HFFc6 (cell line): ENCODE results near the gene ULK4. TPM values are rescaled to one million over a fixed set of nuclear protein-coding genes. Genes with fewer than 3 reads are reported as not detected.
A peak's percentile ranks its signal among the peaks of the same experiment; 100 is the strongest.

Experiments used
- DNase-seq: peaks from one replicate; pipeline ENCODE4 v3.0.0-alpha.2; 2018
- H3K27ac Mint-ChIP-seq: 2 replicates; pipeline ENCODE4 v1.8.0; 2020; ENCODE audit warnings: mild to moderate bottlenecking, mixed read lengths
- H3K27me3 Mint-ChIP-seq: 2 replicates; pipeline ENCODE4 v1.8.0; 2021; ENCODE audit warnings: mild to moderate bottlenecking, moderate library complexity, mixed read lengths; ENCODE audit not compliant: insufficient read depth
- H3K36me3 Mint-ChIP-seq: 2 replicates; pipeline ENCODE4 v1.8.0; 2021; ENCODE audit warnings: low read depth, mixed read lengths
- H3K4me1 Mint-ChIP-seq: 2 replicates; pipeline ENCODE4 v1.8.0; 2020; ENCODE audit warnings: low read depth, mixed read lengths
- H3K4me3 Mint-ChIP-seq: 2 replicates; pipeline ENCODE4 v1.8.0; 2020; ENCODE audit warnings: mild to moderate bottlenecking, moderate library complexity, mixed read lengths
- H3K9me3 Mint-ChIP-seq: 2 replicates; pipeline ENCODE4 v1.8.0; 2020; ENCODE audit warnings: mild to moderate bottlenecking, mixed read lengths
- total RNA-seq, 6 experiments: library from RNA; stranded (reverse); fragmentation: NEBNext Ultra II Directional; extraction: Animal tissue kit (Norgen Biotek cat#: 25700); gene quantifications; 2 replicates in 1 of 6; 3 replicates in 5 of 6; pipeline ENCODE4 v1.2.3, GENCODE V29; 2021
- TF ChIP-seq, protein P1 (sequence below): fragments of 200-600 bp; sonication (generic); IDR thresholded peaks from 2 replicates; pipeline ENCODE4 v1.5.0; 2021; ENCODE audit warnings: antibody characterized with exemption, mild to moderate bottlenecking

Gene ULK4
- total RNA-seq, 6 experiments from 2014 or later = 6.0 to 8.6 (median 6.7) TPM

DNA sequence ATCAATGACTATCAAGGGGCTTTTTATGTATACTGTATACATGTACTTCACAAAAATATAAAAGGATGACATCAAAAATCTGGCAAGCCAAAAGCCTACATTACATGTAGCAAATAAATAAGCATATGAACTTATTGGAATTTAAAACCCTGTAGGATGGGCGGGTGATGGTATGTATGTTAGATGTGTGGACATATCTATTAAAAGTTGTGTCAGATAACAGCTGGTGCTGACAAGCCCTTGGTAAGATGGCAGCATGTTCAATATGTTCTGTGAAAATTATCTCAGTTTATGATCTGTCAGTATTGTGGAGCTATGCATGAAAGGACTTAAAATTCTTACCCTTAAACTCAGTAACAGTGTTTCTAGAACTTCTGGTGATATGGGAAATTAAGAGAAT, 742.5 kb downstream of the ULK4 start:
- no peak for DNase-seq
- Mint-ChIP-seq H3K27ac (no peak overlapping the region), H3K4me3 (no peak overlapping the region), H3K36me3 (peaks cover under 1% of the 10 kb centered on the region; the same call in 1 of the 2 replicates), H3K27me3 (no peaks in the 10 kb centered on the region), H3K9me3 (no peaks in the 10 kb centered on the region), H3K4me1 (peaks cover 79% of the 10 kb centered on the region)
- TF ChIP-seq, protein P1, sequence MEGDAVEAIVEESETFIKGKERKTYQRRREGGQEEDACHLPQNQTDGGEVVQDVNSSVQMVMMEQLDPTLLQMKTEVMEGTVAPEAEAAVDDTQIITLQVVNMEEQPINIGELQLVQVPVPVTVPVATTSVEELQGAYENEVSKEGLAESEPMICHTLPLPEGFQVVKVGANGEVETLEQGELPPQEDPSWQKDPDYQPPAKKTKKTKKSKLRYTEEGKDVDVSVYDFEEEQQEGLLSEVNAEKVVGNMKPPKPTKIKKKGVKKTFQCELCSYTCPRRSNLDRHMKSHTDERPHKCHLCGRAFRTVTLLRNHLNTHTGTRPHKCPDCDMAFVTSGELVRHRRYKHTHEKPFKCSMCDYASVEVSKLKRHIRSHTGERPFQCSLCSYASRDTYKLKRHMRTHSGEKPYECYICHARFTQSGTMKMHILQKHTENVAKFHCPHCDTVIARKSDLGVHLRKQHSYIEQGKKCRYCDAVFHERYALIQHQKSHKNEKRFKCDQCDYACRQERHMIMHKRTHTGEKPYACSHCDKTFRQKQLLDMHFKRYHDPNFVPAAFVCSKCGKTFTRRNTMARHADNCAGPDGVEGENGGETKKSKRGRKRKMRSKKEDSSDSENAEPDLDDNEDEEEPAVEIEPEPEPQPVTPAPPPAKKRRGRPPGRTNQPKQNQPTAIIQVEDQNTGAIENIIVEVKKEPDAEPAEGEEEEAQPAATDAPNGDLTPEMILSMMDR = no peak

- DNase-seq = no peak
- Mint-ChIP-seq H3K27me3 (no peaks in the 10 kb centered on the region), H3K4me3 (no peak overlapping the region), H3K4me1 (peaks cover 84% of the 10 kb centered on the region), H3K36me3 (peaks cover 2% of the 10 kb centered on the region; the same call in 1 of the 2 replicates), H3K9me3 (no peaks in the 10 kb centered on the region), H3K27ac (peak overlapping the region; percentile 31; the same call in 1 of the 2 replicates)
- TF ChIP-seq, protein P1 = no peak
Measured at GRCh38 chr3:41216993-41217392, 744.9 kb downstream of the ULK4 start.

DNA sequence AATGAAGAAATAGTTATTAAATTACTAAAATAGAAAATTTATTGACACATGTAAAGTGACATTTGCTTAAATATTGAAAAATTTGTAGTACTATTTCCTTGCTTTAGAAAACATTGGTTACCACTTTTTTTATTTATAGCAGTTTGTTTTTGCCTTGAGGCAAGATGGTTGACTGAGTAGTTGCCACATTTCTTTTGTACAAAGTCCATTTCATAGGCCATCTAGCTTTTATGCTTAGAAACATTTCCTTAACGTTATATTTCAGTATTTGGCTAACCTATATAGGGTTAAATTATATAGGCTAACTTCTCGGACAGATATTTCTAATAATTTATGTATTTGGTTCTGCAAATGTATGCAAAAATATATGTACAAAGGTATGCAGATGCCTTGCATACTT, 745.5 kb downstream of the ULK4 start:
- peaks cover 84% of the 10 kb centered on the region for H3K4me1 Mint-ChIP-seq
- no peaks in the 10 kb centered on the region for H3K27me3 Mint-ChIP-seq
- H3K4me3 Mint-ChIP-seq = no peak overlapping the region
- no peak overlapping the region for H3K27ac Mint-ChIP-seq
- H3K9me3 Mint-ChIP-seq = no peaks in the 10 kb centered on the region
- DNase-seq = no peak
- TF ChIP-seq, protein P1 = no peak
- peaks cover 7% of the 10 kb centered on the region; the same call in 1 of the 2 replicates for H3K36me3 Mint-ChIP-seq

- peaks cover 75% of the 10 kb centered on the region for H3K4me1 Mint-ChIP-seq
- no peak overlapping the region for H3K27ac Mint-ChIP-seq
- no peaks in the 10 kb centered on the region for H3K27me3 Mint-ChIP-seq
Measured at GRCh38 chr3:41213588-41213987, 748.3 kb downstream of the ULK4 start.

DNA sequence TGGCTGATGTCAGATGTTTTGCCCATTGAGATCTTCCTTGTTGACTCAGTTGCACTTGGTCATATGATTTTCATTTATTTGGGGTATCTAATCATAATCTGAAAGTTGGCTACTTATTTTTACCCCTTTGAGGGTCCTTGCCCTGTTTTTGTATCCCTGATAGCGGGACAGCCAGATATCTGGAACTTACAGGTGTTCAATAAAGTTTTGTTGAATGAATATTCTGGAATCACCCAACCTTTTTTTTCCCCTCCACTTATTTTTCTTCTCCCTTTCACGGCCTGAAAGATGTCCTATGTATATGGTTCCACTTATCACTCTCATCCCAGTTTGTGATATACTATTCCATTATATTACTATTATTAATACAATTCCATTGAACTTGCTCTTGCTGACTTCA, 749.8 kb downstream of the ULK4 start:
- H3K27ac Mint-ChIP-seq = no peak overlapping the region
- no peaks in the 10 kb centered on the region for H3K9me3 Mint-ChIP-seq
- TF ChIP-seq, protein P1 = no peak
- no peaks in the 10 kb centered on the region; the same call in 1 of the 2 replicates for H3K27me3 Mint-ChIP-seq
- no peak overlapping the region for H3K4me3 Mint-ChIP-seq
- H3K36me3 Mint-ChIP-seq = peaks cover 23% of the 10 kb centered on the region
- H3K4me1 Mint-ChIP-seq = peaks cover 75% of the 10 kb centered on the region
- DNase-seq = no peak

More at GRCh38 chr3:41213588-41213987, 748.3 kb downstream of the ULK4 start:
- Mint-ChIP-seq H3K4me3 (no peak overlapping the region; the same call in 1 of the 2 replicates), H3K9me3 (no peaks in the 10 kb centered on the region), H3K36me3 (peaks cover 18% of the 10 kb centered on the region)
- TF ChIP-seq, protein P1 = no peak
- DNase-seq = no peak

- Mint-ChIP-seq H3K27me3 (no peaks in the 10 kb centered on the region; the same call in 1 of the 2 replicates), H3K4me1 (peaks cover 72% of the 10 kb centered on the region), H3K36me3 (peaks cover 23% of the 10 kb centered on the region), H3K27ac (no peak overlapping the region), H3K4me3 (no peak overlapping the region), H3K9me3 (no peaks in the 10 kb centered on the region)
- DNase-seq = no peak
- TF ChIP-seq, protein P1 = no peak
Measured at GRCh38 chr3:41210966-41211365, 750.9 kb downstream of the ULK4 start.
